A172 (cell line): ENCODE data around the gene ARPC1A. TPM values are rescaled to one million over a fixed set of nuclear protein-coding genes. Genes with fewer than 3 reads are reported as not detected.
"Not testable (repeated sequence)": the region's sequence is repeated elsewhere in the genome, so short reads cannot be mapped to it uniquely, and the experiment has no call there.

Experiments
- DNase-seq: peaks from one replicate; pipeline ENCODE4 v3.0.0-alpha.2; 2015; ENCODE audit warnings: low spot score
- total RNA-seq: library from RNA; depleted of rRNA; stranded (reverse); fragments of >200 nt; shearing (Covaris generic); gene quantifications from 2 replicates; pipeline ENCODE4 v1.2.3, GENCODE V29; 2014

The ARPC1A gene
- total RNA-seq, 1 experiment from 2014 or later, result 351 TPM

- no peak for DNase-seq
These were observed 5.3 kb upstream of the ARPC1A start for GRCh38 chr7:99320371-99320770.

DNA sequence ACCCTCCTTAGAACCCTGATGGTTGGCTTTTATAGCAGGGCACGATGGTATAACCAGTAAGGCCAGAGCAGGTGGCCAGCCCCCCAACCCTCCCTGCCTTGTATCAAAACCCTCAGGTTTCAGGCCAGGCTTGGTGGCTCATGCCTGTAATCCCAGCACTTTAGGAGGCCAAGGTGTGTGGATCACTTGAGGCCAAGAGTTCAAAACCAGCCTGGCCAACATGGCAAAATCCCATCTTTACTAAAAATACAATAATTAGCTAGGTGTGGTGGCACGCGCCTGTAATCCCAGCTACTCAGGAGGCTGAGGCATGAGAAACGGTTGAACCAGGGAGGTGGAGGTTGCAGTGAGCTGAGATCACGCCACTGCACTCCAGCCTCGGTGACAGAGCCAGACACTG, 3.0 kb upstream of the ARPC1A start:
- DNase-seq, result not testable (repeated sequence)

DNA sequence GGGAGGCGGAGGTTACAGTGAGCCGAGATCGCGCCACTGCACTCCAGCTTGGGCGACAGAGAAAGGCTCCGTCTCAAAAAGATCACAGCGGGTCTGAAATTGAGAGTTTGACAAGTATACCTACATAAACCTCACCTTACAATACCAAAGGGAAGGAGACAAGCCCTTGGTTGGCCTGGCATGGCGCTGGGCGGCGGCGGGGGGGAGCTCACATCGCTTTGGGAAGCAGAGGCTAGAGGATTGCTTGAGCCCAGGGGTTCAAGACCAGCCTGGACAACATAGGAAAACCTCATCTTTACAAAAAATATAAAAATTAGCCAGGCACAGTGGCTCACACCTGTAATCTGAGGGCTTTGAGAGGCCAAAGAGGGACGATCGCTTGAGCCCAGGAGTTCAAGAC, 1.1 kb upstream of the ARPC1A start:
- DNase-seq, result no peak

- no peak for DNase-seq
These were observed 651 bp upstream of the ARPC1A start for GRCh38 chr7:99325001-99325493.

- no peak for DNase-seq
These were observed 697 bp downstream of the ARPC1A start for GRCh38 chr7:99326408-99326782.

DNA sequence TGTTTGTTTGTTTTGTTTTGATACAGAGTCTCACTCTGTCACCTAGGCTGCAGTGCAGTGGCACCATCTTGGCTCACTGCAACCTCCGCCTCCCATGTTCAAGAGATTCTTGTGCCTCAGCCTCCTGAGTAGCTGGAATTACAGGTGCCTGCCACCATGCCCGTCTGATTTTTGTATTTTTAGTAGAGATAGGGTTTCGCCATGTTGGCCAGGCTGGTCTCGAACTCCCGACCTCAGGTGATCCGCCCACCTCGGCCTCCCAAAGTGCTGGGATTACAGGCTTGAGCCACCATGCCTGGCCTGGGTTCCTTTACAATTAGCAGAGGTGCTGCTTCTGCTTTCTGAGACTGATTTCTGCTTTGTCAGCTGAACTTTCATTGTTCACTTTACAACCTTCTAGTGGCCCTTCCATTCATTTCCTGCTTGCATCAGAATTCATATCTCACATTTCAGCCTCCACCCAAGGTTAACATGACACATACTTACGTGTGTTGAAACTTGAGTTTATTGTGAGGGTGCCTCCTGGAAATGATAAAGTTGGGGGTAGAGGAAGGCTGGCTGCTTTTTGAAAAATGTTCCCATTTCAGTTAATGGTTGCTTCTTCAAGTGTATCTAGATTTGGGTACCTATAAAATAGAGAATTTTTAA, 4.7 kb downstream of the ARPC1A start:
- peak; percentile 86 for DNase-seq

DNA sequence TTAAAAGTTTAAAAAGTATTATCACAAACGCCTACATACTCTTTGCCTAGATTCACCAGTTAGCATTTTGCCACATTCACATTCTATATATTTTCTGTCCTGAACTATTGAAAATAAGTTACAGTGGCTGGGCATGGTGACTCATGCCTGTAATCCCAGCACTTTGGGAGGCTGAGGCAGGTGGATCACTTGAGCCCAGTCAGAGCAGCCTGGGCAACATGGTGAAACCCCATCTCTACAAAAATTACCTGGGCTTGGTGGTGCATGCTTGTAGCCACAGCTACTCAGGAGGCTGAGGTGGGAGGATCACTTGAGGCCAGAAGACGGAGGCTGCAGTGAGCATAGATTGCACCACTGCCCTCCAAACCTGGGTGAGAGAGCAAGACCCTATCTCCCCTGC, 5.3 kb downstream of the ARPC1A start:
- DNase-seq, result no peak

DNA sequence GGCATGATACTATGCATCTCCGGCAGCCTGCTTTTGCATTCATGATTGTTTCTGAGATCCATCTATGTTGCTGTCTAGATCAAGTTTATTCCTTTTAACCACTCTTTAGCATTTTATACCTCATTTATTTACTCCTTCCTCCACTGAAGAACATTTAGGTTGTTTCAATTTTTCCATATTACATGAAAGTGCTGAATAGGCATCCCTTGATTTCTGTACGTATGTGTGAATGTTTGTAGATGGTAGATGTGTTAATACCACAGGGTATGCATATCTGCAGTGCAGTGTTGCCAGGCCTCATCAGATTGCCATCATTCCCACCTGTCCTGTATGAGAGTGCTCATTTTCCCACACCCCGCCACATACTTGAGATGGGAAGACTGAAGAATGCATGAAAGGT, 13.9 kb downstream of the ARPC1A start:
- DNase-seq, result no peak

DNA sequence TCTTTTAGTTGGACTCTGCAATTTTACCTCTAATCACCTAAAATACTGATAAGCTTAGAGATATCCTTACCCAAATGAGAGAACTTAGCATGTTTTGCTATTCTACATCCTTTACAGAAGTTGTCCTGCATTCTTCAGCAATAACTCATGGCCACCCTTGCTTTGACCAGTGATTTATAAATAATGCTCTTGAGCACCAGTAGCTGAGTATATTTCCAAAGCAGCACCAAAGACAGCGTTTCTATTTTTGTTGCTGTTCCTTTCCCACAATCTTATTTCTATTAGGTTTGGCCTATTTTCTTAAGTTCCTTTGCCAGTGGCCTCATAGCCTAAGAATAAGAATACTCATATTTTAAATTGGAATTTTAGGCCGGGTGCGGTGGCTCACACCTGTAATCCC, 15.0 kb downstream of the ARPC1A start:
- no peak for DNase-seq

DNA sequence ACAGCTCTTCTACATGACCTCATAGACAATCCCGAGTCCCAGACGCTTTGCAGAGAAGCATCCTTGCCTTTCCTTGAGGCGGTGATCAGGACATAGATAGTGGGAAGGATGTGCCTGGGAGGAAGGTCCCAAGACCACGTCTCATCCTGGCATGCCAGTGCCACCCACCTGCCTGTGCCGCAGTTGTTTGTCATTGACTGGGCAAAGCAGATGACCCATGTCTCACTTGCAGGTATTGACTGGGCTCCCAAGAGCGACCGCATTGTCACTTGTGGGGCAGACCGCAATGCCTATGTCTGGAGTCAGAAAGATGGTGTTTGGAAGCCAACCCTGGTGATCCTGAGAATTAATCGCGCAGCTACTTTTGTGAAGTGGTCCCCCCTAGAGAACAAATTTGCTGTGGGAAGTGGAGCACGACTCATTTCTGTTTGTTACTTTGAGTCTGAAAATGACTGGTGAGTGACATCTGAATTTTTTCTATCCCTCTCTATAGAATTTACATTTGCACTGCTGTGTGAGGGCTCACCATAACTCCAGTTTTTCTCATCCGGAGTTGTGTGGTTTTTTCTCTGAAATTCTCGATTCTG, 18.5 kb downstream of the ARPC1A start:
- no peak for DNase-seq

DNA sequence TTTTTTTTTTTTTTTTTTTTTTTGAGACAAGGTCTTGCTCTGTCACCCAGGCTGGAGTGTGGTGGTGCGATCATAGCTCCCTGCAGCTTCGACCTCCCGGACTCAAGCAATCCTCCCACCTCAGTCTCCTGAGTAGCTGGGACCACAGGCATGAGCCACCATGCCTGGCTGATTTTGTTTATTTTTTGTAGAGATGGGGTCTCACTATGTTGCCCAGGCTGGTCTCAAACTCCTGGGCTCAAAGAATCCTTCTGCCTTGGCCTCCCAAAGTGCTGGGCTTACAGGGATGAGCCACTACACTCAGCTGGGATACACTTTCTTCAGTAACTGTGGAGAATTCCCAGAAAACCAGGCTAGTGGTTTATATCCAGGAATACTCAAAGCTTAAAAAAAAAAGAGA, 24.9 kb downstream of the ARPC1A start:
- not testable (repeated sequence) for DNase-seq

DNA sequence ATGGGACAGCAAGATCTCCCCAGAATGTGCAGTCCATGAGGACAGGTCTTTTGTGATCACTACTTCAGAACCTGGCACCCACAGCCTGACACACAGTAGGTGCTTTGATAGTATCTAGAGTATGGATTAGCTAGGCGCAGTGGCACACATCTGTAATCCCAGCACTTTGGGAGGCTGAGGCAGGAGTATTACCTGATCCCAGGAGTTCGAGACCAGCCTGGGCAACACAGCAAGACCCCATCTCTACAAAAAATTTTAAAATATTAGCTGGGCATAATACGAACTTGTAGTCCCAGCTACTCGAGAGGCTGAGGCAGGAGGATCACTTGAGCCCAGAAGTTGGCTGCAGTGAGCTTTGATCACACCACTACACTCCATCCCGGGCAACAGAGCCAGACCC, 26.5 kb downstream of the ARPC1A start:
- DNase-seq, result no peak

DNA sequence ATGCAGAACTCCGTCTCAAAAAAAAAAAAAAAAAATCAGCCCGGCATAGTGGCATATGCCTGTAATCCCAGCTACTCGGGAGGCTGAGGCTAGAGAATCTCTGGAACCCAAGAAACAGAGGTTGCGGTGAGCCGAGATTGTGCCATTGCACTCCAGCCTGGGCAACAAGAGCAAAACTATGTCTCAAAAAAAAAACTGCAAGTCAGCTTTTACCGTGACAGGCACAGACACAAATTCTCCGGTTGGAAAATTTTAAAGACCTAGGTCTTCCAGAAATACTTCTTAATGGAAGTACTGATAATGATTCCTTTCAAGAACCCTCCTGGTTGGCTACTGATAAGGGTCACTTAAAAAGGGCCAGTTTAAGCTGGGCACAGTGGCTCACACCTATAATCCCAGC, 29.4 kb downstream of the ARPC1A start:
- DNase-seq, result no peak

DNA sequence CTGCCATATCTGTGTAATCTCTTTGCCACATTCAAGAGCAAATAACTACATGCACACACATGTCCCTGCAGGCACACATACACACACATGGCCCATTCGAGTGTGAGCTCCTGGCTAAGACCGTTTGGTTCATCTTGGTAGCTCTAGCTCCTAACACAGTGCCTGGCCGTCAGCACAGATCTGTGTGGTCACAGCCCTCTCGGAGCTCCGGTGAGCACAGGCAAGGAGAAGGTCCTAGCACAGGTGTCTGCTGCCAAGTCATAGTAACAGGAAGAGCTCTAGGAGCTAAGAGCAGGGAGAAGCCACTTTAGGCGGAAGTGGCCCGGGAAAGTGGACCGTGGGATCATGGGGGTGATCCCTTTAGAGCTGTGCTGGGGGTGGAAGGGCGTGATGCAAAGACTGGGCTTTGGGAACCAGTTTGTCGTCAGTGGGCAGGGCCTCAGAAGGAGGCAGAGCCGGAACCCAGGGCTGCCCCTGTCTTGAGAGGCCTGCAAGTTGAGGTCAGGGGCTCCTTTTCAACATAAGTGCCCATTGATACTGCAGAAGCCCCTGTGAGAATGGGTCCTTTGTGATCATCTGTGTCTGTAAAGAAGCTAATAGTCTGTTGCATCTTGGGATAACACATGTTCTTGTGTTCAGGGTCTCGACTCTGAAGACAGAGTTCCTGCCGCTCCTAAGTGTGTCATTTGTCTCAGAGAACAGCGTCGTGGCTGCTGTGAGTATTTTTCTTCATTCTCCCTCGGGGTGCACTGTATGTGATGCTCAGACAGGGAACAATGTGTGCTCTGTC, 32.2 kb downstream of the ARPC1A start:
- DNase-seq, result no peak

DNA sequence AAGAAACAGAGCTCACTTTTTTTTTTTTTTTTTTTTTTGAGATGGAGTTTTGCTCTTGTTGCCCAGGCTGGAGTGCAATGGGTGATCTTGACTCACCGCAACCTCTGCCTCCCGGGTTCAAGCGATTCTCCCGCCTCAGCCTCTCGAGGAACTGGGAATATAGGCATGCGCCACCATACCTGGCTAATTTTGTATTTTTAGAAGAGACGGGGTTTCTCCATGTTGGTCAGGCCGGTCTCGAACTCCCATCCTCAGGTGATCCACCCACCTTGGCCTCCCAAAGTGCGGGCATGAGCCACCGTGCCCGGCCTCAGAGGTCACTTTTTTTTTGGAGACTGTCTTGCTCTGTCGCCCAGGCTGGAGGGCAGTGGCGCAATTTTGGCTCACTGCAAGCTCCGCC, 32.8 kb downstream of the ARPC1A start:
- DNase-seq, result not testable (repeated sequence)

DNA sequence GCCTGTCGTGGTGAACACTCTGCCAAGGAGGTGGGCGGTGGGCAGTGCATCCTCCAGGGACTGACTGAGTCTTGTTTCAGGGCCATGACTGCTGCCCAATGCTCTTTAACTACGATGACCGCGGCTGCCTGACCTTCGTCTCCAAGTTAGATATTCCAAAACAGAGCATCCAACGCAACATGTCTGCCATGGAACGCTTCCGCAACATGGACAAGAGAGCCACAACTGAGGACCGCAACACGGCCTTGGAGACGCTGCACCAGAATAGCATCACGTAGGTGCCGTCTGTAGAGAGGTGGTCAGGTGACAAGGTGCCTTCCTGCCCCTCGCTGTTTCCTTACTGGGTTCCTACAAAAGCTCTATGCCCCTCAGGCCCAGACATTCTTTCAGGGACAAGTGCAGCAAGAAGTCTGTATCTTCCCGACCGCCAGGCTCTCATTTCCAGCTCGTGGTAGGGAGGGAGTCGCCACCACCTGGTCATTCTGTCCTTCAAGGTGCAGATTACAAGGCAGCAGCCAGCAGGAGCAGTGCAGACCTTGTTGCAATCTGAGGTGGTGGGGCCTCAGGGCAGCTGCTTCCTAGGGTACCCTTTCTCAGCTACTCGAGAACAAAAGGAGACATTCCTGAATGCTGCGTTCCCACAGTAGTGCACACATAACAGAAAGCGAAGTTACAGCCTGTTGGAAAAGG, 33.9 kb downstream of the ARPC1A start:
- DNase-seq, result no peak

DNA sequence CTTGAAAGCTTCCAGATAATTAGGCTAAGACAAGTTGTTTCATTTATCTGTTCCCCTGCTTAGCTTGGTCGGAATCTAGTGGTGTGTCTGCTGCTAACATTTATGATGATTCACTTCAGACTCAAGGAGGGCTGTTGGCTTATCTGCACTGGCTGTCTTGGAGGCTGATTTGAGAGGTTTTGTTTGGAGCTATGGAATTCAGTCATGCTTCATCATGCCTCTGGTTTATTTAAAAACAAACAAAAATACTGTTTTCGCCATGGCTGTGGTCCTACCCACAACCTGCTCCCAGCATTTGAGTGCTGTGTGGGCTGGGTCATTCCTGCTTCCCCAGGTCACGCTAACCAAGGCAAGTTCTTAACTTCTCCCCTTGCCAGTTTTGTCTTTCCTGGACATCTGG, 37.1 kb downstream of the ARPC1A start:
- DNase-seq, result peak; percentile 56

- no peak for DNase-seq
These were observed 37.6 kb downstream of the ARPC1A start for GRCh38 chr7:99363286-99363685.

GRCh38 chr7:99365318-99366141, 39.8 kb downstream of the ARPC1A start:
- DNase-seq, result no peak

DNA sequence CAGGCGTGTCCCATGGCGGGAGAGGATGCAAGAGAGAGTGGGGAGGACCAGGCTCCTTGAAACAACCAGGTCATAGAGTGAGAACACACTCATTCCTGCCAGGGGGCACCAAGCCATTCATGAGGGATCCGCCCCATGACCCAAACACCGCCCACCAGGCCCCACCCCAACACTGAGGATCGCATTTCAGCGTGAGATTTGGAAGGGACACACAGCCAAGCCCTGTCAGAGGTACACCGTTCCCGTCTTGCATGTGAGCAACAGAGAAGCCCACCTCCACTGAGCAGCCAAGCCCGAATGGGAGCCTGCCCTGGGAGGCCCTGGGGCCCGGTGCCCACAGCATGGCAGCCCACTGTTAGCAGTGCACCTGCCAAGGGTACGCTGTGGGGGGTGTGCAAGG, 40.9 kb downstream of the ARPC1A start:
- DNase-seq, result no peak

- no peak for DNase-seq
These were observed 43.2 kb downstream of the ARPC1A start for GRCh38 chr7:99368750-99369389.
